Retinal pigment epithelial cell (primary cell): ENCODE results near the gene OR10G4.

Experiments
- DNase-seq: peaks from one replicate; pipeline ENCODE4 v3.0.0-alpha.2; 2010; ENCODE audit warnings: low read depth
- H3K4me3 ChIP-seq: 2 replicates; pipeline ENCODE4 v1.5.1; 2011; ENCODE audit warnings: mild to moderate bottlenecking, low read length, control low read depth, moderate library complexity
- CTCF ChIP-seq: conservative IDR thresholded peaks from 2 replicates; pipeline ENCODE4 v1.5.1; 2011; ENCODE audit warnings: low read depth, low read length, control low read depth, inconsistent platforms

OR10G4 gene

GRCh38 chr11:124026498-124026897 is 13.7 kb downstream of the OR10G4 start, which contains the start of gene OR10G8:
OR10G8 (plus strand) TSS chr11:124026798; CDS start chr11:124029623, 2,825 bp downstream.
- DNase-seq: no peak
- no peak for TF ChIP-seq CTCF
- no peak within 1 kb of the TSS for H3K4me3 ChIP-seq

GRCh38 chr11:124036666-124037065 is 23.9 kb downstream of the OR10G4 start:
- no peak for TF ChIP-seq CTCF
- H3K4me3 ChIP-seq: no peak overlapping the region
- no peak for DNase-seq

GRCh38 chr11:124039557-124039956 is 26.8 kb downstream of the OR10G4 start:
- no peak for TF ChIP-seq CTCF
- H3K4me3 ChIP-seq: no peak overlapping the region
- DNase-seq: no peak

- no peak for DNase-seq
- TF ChIP-seq CTCF: no peak
- H3K4me3 ChIP-seq: no peak within 1 kb of the TSS
These were observed 28.5 kb downstream of the OR10G4 start, which contains the start of gene OR10G7 for GRCh38 chr11:124041254-124041653. OR10G7 (minus strand) TSS chr11:124041325; CDS start chr11:124039001, 2,324 bp downstream.

GRCh38 chr11:124043420-124043819 is 30.6 kb downstream of the OR10G4 start:
- H3K4me3 ChIP-seq: no peak overlapping the region
- DNase-seq: no peak
- no peak for TF ChIP-seq CTCF

GRCh38 chr11:124050748-124051147 is 38.0 kb downstream of the OR10G4 start:
- DNase-seq: no peak
- no peak overlapping the region for H3K4me3 ChIP-seq
- no peak for TF ChIP-seq CTCF

GRCh38 chr11:124052966-124053365 is 40.2 kb downstream of the OR10G4 start:
- H3K4me3 ChIP-seq: no peak overlapping the region
- no peak for DNase-seq
- TF ChIP-seq CTCF: no peak
